ENCODE results near the gene EEF1E1.

DNA sequence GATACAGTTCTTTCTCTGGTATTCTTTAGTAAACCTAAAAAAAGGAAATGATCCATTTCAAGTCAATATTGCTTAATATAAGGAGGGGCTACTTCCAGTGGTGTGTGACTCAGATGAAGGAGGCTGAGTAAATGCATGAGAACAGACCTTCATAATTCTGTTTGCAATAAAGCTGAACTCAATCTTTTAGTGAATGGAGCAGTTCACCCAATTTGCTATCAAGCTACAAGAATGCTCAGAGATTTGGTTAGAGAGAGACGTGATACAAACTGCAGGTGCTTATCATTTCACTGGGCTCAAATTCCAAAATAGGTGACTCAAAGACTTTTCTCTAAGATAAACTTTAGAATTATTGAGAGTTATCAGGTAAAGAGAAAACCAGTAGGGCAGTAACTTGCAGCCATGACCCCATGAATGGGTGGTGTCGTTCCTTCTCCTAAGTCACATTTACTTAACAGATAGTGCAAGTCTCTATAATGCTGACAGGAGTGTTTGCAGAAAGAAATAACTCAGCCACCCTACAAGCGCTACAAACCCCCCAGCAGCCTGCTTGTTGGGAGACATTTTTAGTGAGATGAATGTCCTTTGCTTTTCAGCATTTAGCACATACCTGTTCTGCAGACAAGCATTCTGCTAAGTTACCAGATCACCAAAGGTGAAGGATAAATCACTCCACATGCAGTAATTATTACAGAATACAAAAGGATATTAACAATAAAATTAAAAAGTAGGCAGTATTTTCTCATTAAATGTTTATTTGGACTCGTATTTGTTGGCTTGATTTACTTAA, 21.8 kb downstream of the EEF1E1 start:
- TF ChIP-seq RAD21 (IDR thresholded peaks at IDR 0.05 in 1 of 2, conservative IDR thresholded peaks at IDR 0.05 in 1 of 2; ENCODE audit: low read depth in 2 of 2, low read length in 2 of 2) (no peak), POLR2A (IDR thresholded peaks at IDR 0.05; ENCODE audit: control extremely low read depth in 1 of 2, low read depth in 2 of 2, low read length in 2 of 2) (no peak), EGR1 (IDR thresholded peaks at IDR 0.05; ENCODE audit: borderline replicate concordance, low read depth, low read length) (no peak)
